Panc1 (cell line): ENCODE results near the gene HS1BP3. TPM values are rescaled to one million over a fixed set of nuclear protein-coding genes. Genes with fewer than 3 reads are reported as not detected.

Source experiments
- ATAC-seq: fragments of 200-7000 bp; cut with Tn5 transposase; 2 replicates; pipeline ENCODE4 v1.9.1; 2020; ENCODE audit warnings: mild to moderate bottlenecking, moderate library complexity
- BruUV-seq: library from RNA; stranded (reverse); fragments of 400-500 nt; replicated peaks from 2 replicates; lab custom pipeline; 2021; lab: Mats Ljungman, UMichigan
- CTCF ChIA-PET: fragments of 300-600 bp; sonication (Branson Sonifier 250); formaldehyde crosslinking; loops from one replicate; lab custom pipeline; 2022; ENCODE audit warnings: antibody characterized with exemption; lab: Charles Lee
- POLR2A ChIA-PET: fragments of 300-600 bp; sonication (Branson Sonifier 250); formaldehyde crosslinking; loops from one replicate; lab custom pipeline; 2022; ENCODE audit warnings: antibody characterized with exemption; lab: Charles Lee
- DNase-seq: peaks from one replicate; pipeline ENCODE4 v3.0.0-alpha.2; 2010; ENCODE audit warnings: low read depth, low spot score
- H3K27ac ChIP-seq: 2 replicates; pipeline ENCODE4 v1.5.1; 2011; ENCODE audit warnings: mild to moderate bottlenecking, low read length, inconsistent platforms
- H3K27me3 ChIP-seq: fragments of 200-500 bp; sonication (Bioruptor generic); 2 replicates; pipeline ENCODE4 v1.6.0; 2014; ENCODE audit warnings: low read length, inconsistent platforms; ENCODE audit not compliant: control insufficient read depth, insufficient read depth
- H3K36me3 ChIP-seq: fragments of 200-500 bp; sonication (Bioruptor generic); 2 replicates; pipeline ENCODE4 v1.5.1; 2014; ENCODE audit warnings: inconsistent platforms, mild to moderate bottlenecking, low read length, moderate library complexity; ENCODE audit not compliant: control insufficient read depth, insufficient read depth
- H3K4me1 ChIP-seq: 2 replicates; pipeline ENCODE4 v1.5.1; 2011; ENCODE audit warnings: inconsistent platforms, mild to moderate bottlenecking, low read length, moderate library complexity; ENCODE audit not compliant: control insufficient read depth, insufficient read depth
- H3K4me3 ChIP-seq, 2 experiments: 2 replicates each; pipeline ENCODE4 v1.5.1; 2011 to 2012; ENCODE audit warnings: low read depth in 2 of 2, low read length in 2 of 2, mild to moderate bottlenecking in 2 of 2, inconsistent platforms in 1 of 2, moderate library complexity in 1 of 2
- H3K9me3 ChIP-seq: fragments of 200-500 bp; sonication (Bioruptor generic); 2 replicates; pipeline ENCODE4 v1.5.1; 2014; ENCODE audit warnings: low read depth, mild to moderate bottlenecking, inconsistent platforms, low read length, moderate library complexity; ENCODE audit not compliant: control insufficient read depth, insufficient read depth
- CTCF ChIP-seq: fragments of 450-650 bp; IDR thresholded peaks from 2 replicates; pipeline ENCODE4 v1.5.1; 2017; ENCODE audit warnings: mild to moderate bottlenecking
- POLR2AphosphoS5 ChIP-seq: IDR thresholded peaks from 2 replicates; pipeline ENCODE4 v1.6.1; 2012; ENCODE audit warnings: mild to moderate bottlenecking, low read depth, low read length, moderate library complexity
- REST ChIP-seq, 2 experiments: IDR thresholded peaks; 2 replicates each; pipeline ENCODE4 v1.6.1; 2011 to 2012; ENCODE audit warnings: low read depth in 2 of 2, control low read depth in 1 of 2, low read length in 1 of 2, mild to moderate bottlenecking in 1 of 2, moderate library complexity in 1 of 2; ENCODE audit not compliant: insufficient read depth in 1 of 2
- SIN3A ChIP-seq: IDR thresholded peaks from 2 replicates; pipeline ENCODE4 v1.6.1; 2012; ENCODE audit warnings: low read depth, mild to moderate bottlenecking, low read length, moderate library complexity, borderline replicate concordance; ENCODE audit not compliant: insufficient read depth
- TCF7L2 ChIP-seq: IDR thresholded peaks from 2 replicates; pipeline ENCODE4 v1.6.1; 2011; ENCODE audit warnings: mild to moderate bottlenecking, low read depth, low read length, inconsistent platforms
- in situ Hi-C: cut with HindIII; loops from 2 replicates; pipeline ENCODE4 v1.10.0; 2016; ENCODE audit warnings: low sequenced_read_pairs, low pct_unique_long_range_greater_than_20kb
- intact Hi-C: fragments of 100-400 bp; cut with micrococcal nuclease; formaldehyde crosslinking; loops from one replicate; pipeline ENCODE4 v1.10.0; 2022; ENCODE audit not compliant: unreplicated experiment
- total RNA-seq: library from RNA; stranded (reverse); gene quantifications from one replicate; pipeline ENCODE4 v1.2.1, GENCODE V29; 2021; ENCODE audit not compliant: unreplicated experiment

HS1BP3 gene
- total RNA-seq, 1 experiment from 2014 or later: 46.1 TPM

- H3K4me1 ChIP-seq: no peaks in the 10 kb centered on the region
- no peak for TF ChIP-seq POLR2AphosphoS5
- peak; percentile 72 for TF ChIP-seq CTCF
- BruUV-seq: no TSS peak
- no peak overlapping the region for H3K27ac ChIP-seq
- in situ Hi-C loops: no loop called here
- H3K4me3 ChIP-seq: no peak overlapping the region
- H3K36me3 ChIP-seq: no peaks in the 10 kb centered on the region
- H3K9me3 ChIP-seq: no peaks in the 10 kb centered on the region
- ChIA-PET CTCF (no interaction called here), POLR2A (no interaction called here)
- ATAC-seq: no peak
- no peaks in the 10 kb centered on the region for H3K27me3 ChIP-seq
- intact Hi-C loops: no loop called here
- DNase-seq: no peak
Measured at GRCh38 chr2:20682167-20682920, 31.4 kb upstream of the HS1BP3 start.

- Histone ChIP-seq H3K36me3 (no peaks in the 10 kb centered on the region), H3K9me3 (no peaks in the 10 kb centered on the region), H3K27me3 (no peaks in the 10 kb centered on the region), H3K4me1 (no peaks in the 10 kb centered on the region), H3K4me3 (no peak overlapping the region), H3K27ac (no peak overlapping the region)
- intact Hi-C loops (no loop called here), in situ Hi-C loops (no loop called here)
- no peak for TF ChIP-seq REST (IDR thresholded peaks at IDR 0.05; ENCODE audit: insufficient read depth in 1 of 2, low read depth in 2 of 2, low read length in 1 of 2)
- TF ChIP-seq TCF7L2: no peak
- BruUV-seq: no TSS peak
- ATAC-seq (no peak), DNase-seq (no peak)
- CTCF ChIA-PET: no interaction called here
- POLR2A ChIA-PET: no interaction called here
Measured at GRCh38 chr2:20680744-20681375, 30.0 kb upstream of the HS1BP3 start.

GRCh38 chr2:20678780-20679179 lies 27.9 kb upstream of the HS1BP3 start:
- no peaks in the 10 kb centered on the region for H3K27me3 ChIP-seq
- no peaks in the 10 kb centered on the region for H3K36me3 ChIP-seq
- no peak for TF ChIP-seq SIN3A
- no peak for TF ChIP-seq POLR2AphosphoS5
- TF ChIP-seq TCF7L2: no peak
- TF ChIP-seq CTCF: no peak
- TF ChIP-seq REST (IDR thresholded peaks at IDR 0.05; ENCODE audit: insufficient read depth in 1 of 2, low read depth in 2 of 2, low read length in 1 of 2): no peak
- ChIA-PET POLR2A (interaction anchor here (0.6 kb wide), 1 partner anchor 120 kb away, joined by 3 read pairs; no protein-coding TSS in a partner anchor), CTCF (interaction anchor here (0.5 kb wide), 1 partner anchor 21 kb away, joined by 3 read pairs; no protein-coding TSS in a partner anchor)
- no peak for DNase-seq
- H3K27ac ChIP-seq: no peak overlapping the region
- H3K4me3 ChIP-seq: no peak overlapping the region
- intact Hi-C loops (no loop called here), in situ Hi-C loops (no loop called here)
- ATAC-seq: no peak
- no peaks in the 10 kb centered on the region for H3K4me1 ChIP-seq
- H3K9me3 ChIP-seq: no peaks in the 10 kb centered on the region
- BruUV-seq: no TSS peak
